ENCODE data around the gene MYL4.
A peak's percentile ranks its signal among the peaks of the same experiment; 100 is the strongest.
"Not testable (repeated sequence)": the region's sequence is repeated elsewhere in the genome, so short reads cannot be mapped to it uniquely, and the experiment has no call there.

The MYL4 gene

DNA sequence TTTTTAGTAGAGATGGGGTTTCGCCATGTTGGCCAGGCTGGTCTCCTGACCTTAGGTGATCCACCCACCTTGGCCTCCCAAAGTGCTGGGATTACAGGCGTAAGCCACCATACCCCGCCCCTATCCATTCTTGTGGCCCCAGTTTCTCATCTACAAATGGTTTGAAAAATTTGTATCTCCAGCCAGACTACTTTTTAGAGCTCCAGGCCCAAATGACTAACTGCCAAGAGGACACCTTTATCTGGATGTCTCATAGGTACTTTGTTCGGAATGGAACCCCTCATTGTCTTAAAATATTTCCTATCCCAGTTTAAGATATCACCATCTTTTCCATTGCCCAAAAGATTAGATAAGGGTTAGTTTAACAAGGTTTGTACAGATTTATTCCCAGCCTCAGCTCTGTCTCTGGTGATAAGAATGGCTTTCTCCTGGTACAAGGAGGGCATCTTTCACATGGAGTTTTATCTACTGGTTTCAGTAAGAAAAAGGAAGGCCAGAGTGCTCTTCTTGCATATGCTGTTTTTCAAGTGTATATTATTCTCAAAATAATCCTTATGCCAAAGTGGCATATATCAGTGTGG lies 15.1 kb upstream of the MYL4 start:
- peak; percentile 54 for DNase-seq

DNA sequence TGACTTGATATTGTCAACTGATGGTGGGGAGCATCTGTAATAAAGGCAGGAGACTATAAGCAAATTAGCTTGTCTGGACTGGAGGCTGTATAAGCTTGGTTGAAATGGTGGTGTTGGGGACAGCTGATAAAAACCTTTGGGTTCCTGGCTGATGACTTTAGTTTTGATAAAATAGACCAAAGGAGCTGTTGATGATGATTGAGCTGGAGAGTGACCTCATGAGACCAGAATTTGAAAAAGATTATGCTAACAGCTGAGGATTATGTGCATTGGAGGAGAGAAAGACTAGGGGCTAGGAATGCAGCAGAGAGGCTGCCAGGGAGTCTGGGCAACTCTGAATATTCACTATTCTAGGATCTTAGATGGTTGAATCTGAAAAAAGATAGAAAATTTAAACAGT lies 11.3 kb upstream of the MYL4 start:
- DNase-seq = peak; percentile 90

- peak; percentile 71 for DNase-seq
Measured at GRCh38 chr17:47199627-47200324, 9.4 kb upstream of the MYL4 start.

DNA sequence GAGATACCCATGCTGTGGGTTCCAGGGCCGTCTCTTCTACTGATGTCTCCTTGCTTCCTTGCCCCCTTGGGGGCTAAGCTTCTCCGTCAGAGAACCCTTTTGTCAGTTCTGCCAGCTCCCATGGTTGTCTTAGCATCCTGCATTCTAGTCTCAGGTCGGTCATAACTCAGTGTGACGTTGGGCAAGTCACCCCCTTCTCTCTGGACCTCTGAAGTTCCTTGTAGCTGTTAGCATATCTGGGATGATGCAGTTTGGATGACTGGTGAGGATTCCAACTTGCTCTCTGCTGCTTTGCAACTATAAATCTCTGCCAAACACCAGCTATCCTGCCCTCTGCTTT lies 8.9 kb upstream of the MYL4 start:
- no peak for DNase-seq

GRCh38 chr17:47201166-47201565 lies 8.0 kb upstream of the MYL4 start:
- DNase-seq = no peak

DNA sequence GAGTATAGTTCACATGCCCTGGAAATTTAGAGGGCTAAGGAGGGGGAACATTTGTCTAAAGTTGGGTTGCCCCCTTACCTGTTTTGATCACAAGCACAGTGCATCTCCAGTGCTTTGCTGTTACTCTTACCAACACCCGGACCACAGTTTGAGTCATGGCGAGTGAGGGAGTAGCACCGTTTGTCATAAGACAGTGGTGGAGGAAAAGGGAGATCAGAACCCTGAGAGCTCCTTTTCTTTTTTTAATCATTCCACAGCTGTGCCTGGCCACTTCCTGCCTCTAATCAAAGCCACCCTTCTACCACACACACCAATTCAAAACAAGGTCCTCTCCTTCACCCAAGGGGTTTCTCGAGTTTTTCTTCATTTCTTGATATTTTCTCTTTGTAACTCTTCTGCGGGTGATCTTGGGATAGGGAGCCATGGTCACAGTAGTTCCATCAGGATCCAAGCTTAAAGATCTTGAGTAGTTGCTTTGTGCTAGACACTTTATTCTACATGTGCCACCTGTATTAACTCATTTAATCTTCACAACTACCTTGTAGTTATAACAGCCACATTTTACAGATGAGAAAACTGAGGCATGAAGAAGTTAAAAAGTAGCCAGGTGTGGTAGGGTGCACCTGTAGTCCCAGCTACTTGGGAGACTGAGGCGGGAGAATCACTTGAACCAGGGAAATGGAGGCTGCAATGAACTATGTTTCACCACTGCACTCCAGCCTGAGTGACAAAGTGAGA lies 5.0 kb upstream of the MYL4 start:
- DNase-seq = peak; percentile 71

GRCh38 chr17:47204722-47205418 lies 4.3 kb upstream of the MYL4 start:
- peak; percentile 48 for DNase-seq

DNA sequence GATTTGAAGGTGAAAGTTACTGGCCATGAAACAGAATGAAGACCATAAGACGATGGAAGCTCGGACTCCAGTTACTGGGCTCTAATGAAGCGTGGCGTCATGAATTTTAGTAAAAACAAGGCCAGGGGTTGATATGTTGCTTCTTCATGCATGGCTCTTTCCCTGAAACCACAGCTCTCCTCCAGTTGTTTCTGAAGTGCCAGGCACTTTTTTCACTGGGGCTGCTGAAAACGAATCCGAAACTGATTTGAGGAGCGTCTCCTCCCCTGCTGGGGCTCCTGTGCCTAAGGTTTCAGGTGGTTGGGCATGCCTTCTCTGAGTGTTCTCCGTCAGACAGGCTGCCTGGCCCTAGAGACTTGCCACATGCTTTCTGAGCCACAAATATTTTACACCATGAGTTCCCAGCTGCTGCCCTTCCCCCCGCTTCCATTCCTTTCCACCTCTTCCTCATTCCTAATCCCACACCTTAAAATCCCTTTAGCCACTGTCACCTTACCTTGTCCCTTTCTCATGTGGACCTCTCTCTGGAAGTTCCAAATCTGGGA lies 3.7 kb upstream of the MYL4 start:
- no peak for DNase-seq

GRCh38 chr17:47207143-47208067 lies 1.7 kb upstream of the MYL4 start:
- DNase-seq = no peak

- no peak for DNase-seq
Measured at GRCh38 chr17:47209499-47209898, 351 bp downstream of the MYL4 start.

DNA sequence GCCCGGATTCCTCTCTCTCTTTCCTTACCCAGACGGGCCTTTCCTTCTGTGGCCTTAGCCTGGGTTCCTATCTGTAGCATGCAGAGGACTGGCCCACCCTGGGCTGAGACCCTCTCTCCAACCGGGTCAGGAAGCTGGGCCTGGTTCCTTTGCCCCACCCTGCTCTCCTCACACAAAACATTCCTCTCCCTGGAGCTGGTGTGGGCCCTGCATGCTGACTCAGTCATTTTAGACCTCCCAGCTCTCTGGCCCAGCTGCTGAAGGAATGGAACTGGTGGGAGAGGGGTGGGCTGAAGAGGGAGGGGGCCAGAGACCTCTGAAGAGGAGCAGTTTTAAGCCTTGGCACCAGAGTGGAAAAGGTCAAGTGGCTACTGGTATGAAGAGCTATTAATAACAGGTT lies 957 bp downstream of the MYL4 start:
- no peak for DNase-seq

- no peak for DNase-seq
Measured at GRCh38 chr17:47210779-47211178, 1.6 kb downstream of the MYL4 start.

DNA sequence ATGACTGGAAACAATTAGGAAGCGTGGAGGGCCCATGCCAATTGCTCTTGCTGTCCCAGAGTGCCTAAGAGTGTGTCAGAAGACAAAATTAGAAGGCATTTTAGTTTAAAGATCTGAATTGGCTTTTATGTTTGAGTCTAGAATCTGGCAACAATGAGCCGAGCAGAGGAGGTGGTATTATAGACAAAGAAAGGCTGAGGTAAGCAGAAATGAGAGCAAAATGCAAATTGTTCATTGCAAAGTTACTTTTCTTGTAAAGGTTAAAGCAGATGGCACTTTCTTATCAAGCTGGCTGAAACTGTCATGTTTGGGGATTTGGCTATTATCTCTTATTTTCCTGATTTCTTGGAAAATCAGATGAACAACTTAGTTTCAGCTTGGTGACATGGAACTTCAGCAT lies 3.3 kb downstream of the MYL4 start:
- DNase-seq = no peak

GRCh38 chr17:47213540-47213939 lies 4.4 kb downstream of the MYL4 start:
- peak; percentile 52 for DNase-seq

- no peak for DNase-seq
Measured at GRCh38 chr17:47214931-47215330, 5.8 kb downstream of the MYL4 start.

- DNase-seq = not testable (repeated sequence)
Measured at GRCh38 chr17:47216821-47217220, 7.7 kb downstream of the MYL4 start.

DNA sequence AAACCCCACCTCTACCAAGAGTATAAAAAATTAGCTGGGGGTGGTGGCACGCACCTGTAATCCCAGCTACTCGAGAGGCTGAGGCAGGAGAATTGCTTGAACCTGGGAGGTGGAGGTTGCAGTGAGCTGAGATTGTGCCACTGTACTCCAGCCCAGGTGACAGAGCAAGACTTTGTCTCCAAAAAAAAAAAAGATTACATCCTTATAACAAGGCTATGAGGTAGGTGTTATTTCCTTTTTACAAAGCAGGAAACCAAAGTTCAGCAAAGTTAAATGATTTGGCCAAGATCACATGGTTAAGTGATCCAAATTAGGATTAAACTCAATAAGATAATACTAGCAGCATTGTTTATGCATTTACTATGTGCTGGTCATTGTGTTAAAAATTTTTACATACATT lies 8.1 kb downstream of the MYL4 start:
- DNase-seq = not testable (repeated sequence)

DNA sequence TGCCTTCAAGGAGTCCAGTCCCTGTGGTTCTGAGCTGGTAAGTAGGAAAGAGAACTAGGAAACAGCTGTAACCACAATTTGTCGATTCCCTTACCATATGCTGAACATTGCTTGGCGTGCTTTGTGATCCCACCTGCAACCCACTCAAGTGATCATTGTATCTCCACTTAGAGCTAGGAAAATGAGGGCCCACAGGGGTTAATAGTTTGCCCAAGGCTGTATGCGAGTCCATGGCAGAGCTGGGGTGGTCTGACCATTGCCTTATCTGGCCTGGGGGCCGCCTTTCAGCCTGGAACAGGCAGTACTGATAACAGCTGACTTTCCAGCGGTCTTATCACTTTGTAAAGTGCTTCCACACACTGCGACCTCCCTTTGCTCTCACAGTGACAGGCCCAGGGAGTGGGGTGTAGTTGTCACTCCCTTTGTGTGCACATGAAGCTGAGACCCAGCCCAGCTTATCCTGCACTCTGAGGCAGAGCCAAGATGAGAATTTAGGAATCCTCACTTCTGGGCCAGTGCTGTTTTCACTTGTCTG lies 9.8 kb downstream of the MYL4 start:
- DNase-seq = peak; percentile 96

DNA sequence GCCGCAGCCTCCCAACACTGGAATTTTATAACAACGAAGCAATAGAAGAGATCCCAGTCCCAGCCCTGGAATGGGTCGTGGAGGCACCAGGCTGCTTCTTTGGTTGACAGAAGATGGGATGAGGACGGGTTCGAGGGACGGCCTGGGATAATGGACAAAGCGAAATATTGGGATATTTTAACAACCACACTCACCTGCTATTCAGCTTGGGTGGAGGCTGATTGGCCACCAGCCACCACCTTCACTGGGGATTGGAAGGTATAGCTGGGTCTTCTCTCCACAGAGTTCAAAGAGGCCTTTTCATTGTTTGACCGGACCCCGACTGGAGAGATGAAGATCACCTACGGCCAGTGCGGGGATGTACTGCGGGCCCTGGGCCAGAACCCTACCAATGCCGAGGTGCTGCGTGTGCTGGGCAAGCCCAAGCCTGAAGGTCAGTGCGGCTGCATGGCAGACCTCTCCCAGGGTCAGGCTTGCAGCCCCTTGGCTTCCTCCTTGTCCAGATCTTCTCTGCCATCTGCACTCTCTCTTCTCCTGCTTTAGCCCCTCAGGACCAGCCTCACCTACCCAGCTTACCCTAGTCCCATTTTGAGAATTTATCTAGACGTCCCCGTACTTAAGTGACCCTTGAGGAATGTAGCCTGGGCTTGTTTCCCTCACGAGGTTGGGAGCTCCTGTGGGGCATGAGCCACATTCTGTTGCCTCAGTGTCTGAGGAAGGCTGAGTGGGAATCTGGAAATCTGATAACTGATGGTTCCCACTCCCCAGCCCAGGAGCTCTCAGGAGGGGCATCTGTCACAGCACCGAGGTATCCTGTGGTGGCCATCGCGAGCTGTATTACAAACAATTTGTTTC lies 10.7 kb downstream of the MYL4 start:
- no peak for DNase-seq

DNA sequence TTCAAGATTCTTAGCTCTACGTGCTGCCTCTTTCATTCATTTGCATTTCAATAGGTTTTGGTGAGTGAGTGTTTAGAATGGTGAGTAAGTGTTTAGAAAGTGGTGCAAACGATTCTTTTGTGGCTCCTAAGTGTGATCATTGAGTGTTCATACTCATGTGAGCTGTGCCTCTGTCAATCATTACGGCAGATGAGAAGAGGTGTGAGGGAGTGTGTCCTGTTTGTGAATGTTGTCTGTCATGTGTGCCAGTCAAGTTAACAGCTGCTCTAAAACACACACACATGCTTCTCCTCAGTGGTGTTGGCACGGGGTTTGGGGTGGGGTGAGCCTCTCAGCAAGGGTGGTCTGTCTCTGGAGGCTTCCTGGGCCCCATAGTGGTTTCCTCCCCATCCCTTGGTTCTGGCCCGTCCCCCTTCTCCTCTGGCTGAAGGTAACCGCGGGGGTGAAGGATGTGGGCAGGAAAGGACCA lies 11.4 kb downstream of the MYL4 start:
- DNase-seq = no peak

DNA sequence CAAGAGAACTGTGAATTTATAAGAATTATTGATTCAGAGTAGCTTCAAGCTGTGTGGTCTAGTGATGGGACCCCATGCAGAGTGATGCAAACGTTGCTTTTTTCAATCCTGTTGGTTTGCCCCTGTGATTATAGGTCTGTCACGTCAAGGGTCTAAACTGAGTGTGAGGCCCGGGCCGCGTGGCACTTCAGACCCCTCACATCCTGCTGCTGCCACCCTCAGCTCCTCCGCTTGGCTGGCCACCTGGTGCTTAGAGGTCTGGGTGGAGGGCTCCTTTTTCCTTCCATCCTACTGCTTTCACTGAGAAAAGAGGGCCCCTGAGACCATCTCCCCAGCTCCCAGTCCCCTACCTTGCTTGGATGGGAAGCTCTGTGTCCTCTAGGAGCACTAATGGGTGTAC lies 12.0 kb downstream of the MYL4 start:
- DNase-seq = no peak
